ENCODE results near the gene DNER.

The DNER gene

GRCh38 chr2:229313591-229313990 is 400.8 kb downstream of the DNER start:
- no peak for DNase-seq

Data from NK-92 treated with Interleukin-12 subunit alpha and Interleukin-12 subunit beta, amount 100 ng/mL, for 24 hours (cell line).